ENCODE results near the gene ARFIP2.

ARFIP2 gene

DNA sequence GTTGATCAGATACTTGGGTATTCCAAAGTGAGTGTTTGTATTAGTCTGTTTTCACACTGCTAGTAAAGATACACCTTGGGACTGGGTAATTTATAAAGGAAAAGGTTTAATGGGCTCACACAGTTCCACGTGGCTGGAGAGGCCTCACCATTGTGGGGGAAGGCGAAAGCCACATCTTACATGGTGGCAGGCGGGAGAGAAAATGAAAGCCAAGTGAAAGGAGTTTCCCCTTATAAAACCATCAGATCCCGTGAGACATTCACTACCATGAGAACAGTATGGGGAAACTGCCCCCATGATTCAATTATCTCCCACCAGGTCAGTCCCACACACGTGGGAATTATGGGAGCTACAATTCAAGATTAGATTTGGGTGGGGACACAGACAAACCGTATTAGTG, 7.2 kb upstream of the ARFIP2 start:
- TF ChIP-seq EZH2phosphoT487 (conservative IDR thresholded peaks at IDR 0.05; ENCODE audit: low read length) = no peak
- TF ChIP-seq, protein P1, sequence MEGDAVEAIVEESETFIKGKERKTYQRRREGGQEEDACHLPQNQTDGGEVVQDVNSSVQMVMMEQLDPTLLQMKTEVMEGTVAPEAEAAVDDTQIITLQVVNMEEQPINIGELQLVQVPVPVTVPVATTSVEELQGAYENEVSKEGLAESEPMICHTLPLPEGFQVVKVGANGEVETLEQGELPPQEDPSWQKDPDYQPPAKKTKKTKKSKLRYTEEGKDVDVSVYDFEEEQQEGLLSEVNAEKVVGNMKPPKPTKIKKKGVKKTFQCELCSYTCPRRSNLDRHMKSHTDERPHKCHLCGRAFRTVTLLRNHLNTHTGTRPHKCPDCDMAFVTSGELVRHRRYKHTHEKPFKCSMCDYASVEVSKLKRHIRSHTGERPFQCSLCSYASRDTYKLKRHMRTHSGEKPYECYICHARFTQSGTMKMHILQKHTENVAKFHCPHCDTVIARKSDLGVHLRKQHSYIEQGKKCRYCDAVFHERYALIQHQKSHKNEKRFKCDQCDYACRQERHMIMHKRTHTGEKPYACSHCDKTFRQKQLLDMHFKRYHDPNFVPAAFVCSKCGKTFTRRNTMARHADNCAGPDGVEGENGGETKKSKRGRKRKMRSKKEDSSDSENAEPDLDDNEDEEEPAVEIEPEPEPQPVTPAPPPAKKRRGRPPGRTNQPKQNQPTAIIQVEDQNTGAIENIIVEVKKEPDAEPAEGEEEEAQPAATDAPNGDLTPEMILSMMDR (IDR thresholded peaks at IDR 0.05; ENCODE audit: insufficient read depth, low read length, poor library complexity, severe bottlenecking) = no peak
- H3K36me3 ChIP-seq (ENCODE audit: low read length) = peaks cover 39% of the 10 kb centered on the region
- H3K27me3 ChIP-seq (ENCODE audit: low read length) = no peaks in the 10 kb centered on the region
- no peaks in the 10 kb centered on the region for H3F3A ChIP-seq (ENCODE audit: insufficient read depth)
- no peak overlapping the region for H3K27ac ChIP-seq (ENCODE audit: low read depth, low read length)
- no peak overlapping the region for H3K4me3 ChIP-seq (ENCODE audit: insufficient read depth, low read length, poor library complexity, severe bottlenecking)
- no peaks in the 10 kb centered on the region for H3K9me2 ChIP-seq (replicated peaks; ENCODE audit: insufficient read depth, low read length)
- no peak overlapping the region for H3K9ac ChIP-seq (ENCODE audit: low read length)
- no peak overlapping the region for H2AFZ ChIP-seq (ENCODE audit: low read depth, low read length, severe bottlenecking)
- no peaks in the 10 kb centered on the region for H4K20me1 ChIP-seq (ENCODE audit: low read depth, low read length)
- H3K9me3 ChIP-seq (ENCODE audit: insufficient read depth, low read length) = no peaks in the 10 kb centered on the region
- H3K79me2 ChIP-seq (ENCODE audit: insufficient read depth, low read length) = peaks cover 9% of the 10 kb centered on the region; the same call in 1 of the 2 replicates
- no peak overlapping the region for H3K4me2 ChIP-seq (ENCODE audit: low read depth, low read length, poor library complexity, severe bottlenecking)

DNA sequence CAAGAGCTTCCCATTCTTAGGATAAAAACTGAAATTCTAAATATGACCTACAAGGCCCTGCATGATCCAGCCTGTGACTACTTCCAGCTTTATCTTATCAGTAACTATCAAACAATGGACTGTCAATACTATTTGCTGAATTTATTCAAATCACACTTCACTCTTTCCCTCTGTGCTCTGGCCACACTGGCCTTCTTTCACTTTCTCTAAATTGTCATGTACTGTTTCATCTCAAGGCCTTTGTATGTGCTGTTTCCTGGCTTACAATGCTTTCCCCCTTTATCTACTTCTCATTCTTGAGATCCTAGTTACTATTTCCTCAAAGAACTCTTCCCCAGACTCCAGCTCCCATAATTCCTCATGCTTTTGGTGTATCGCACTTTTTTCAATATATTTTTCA, 5.8 kb upstream of the ARFIP2 start:
- Histone ChIP-seq H3K36me3 (ENCODE audit: low read length) (peaks cover 38% of the 10 kb centered on the region), H2AFZ (ENCODE audit: low read depth, low read length, severe bottlenecking) (no peak overlapping the region), H3K79me2 (ENCODE audit: insufficient read depth, low read length) (peaks cover 23% of the 10 kb centered on the region), H3K27me3 (ENCODE audit: low read length) (no peaks in the 10 kb centered on the region), H3F3A (ENCODE audit: insufficient read depth) (no peaks in the 10 kb centered on the region), H3K4me2 (ENCODE audit: low read depth, low read length, poor library complexity, severe bottlenecking) (no peak overlapping the region), H3K9ac (ENCODE audit: low read length) (no peak overlapping the region), H3K27ac (ENCODE audit: low read depth, low read length) (no peak overlapping the region), H4K20me1 (ENCODE audit: low read depth, low read length) (no peaks in the 10 kb centered on the region; the same call in 1 of the 2 replicates), H3K4me3 (ENCODE audit: insufficient read depth, low read length, poor library complexity, severe bottlenecking) (no peak overlapping the region), H3K9me3 (ENCODE audit: insufficient read depth, low read length) (no peaks in the 10 kb centered on the region), H3K9me2 (replicated peaks; ENCODE audit: insufficient read depth, low read length) (no peaks in the 10 kb centered on the region)
- TF ChIP-seq, protein P1 (IDR thresholded peaks at IDR 0.05; ENCODE audit: insufficient read depth, low read length, poor library complexity, severe bottlenecking) = no peak
- no peak for TF ChIP-seq EZH2phosphoT487 (conservative IDR thresholded peaks at IDR 0.05; ENCODE audit: low read length)

DNA sequence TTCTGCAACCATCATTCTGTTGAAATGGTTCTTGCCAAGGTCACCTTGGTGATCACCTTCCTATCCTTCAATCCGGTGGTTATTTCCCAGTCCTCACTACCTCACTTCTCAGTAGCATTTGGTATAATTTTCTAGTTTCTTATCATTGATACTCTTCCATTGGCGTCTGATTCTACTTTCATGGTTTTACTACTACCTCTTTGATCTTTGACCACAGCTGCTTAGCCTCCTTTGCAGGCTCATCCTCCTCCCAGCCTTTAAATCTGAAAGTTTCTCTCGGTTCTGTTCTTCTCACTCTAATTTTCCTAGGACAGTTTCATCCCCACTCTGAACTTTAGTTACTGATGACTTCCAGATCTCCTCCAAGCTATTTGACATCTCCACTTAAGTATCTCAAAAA, 5.1 kb upstream of the ARFIP2 start:
- peaks cover 32% of the 10 kb centered on the region for H3K36me3 ChIP-seq (ENCODE audit: low read length)
- H3K9me3 ChIP-seq (ENCODE audit: insufficient read depth, low read length) = no peaks in the 10 kb centered on the region
- H3K9me2 ChIP-seq (replicated peaks; ENCODE audit: insufficient read depth, low read length) = no peaks in the 10 kb centered on the region
- H3K4me2 ChIP-seq (ENCODE audit: low read depth, low read length, poor library complexity, severe bottlenecking) = no peak overlapping the region
- H3K4me3 ChIP-seq (ENCODE audit: insufficient read depth, low read length, poor library complexity, severe bottlenecking) = no peak overlapping the region
- no peak overlapping the region for H3K9ac ChIP-seq (ENCODE audit: low read length)
- H2AFZ ChIP-seq (ENCODE audit: low read depth, low read length, severe bottlenecking) = no peak overlapping the region
- H3K79me2 ChIP-seq (ENCODE audit: insufficient read depth, low read length) = peaks cover 28% of the 10 kb centered on the region
- no peaks in the 10 kb centered on the region for H3K27me3 ChIP-seq (ENCODE audit: low read length)
- H3K27ac ChIP-seq (ENCODE audit: low read depth, low read length) = no peak overlapping the region
- H3F3A ChIP-seq (ENCODE audit: insufficient read depth) = no peaks in the 10 kb centered on the region
- H4K20me1 ChIP-seq (ENCODE audit: low read depth, low read length) = no peaks in the 10 kb centered on the region; the same call in 1 of the 2 replicates
- TF ChIP-seq EZH2phosphoT487 (conservative IDR thresholded peaks at IDR 0.05; ENCODE audit: low read length) = no peak
- TF ChIP-seq, protein P1 (IDR thresholded peaks at IDR 0.05; ENCODE audit: insufficient read depth, low read length, poor library complexity, severe bottlenecking) = no peak

Data from SU-DHL-6 (cell line).